Brain microvascular endothelial cell (primary cell): Measurements from ENCODE around the gene UBE2J2.

Experiments
- DNase-seq: peaks from one replicate; pipeline ENCODE4 v3.0.0-alpha.2; 2020
- H3K27ac ChIP-seq: fragments of 250-450 bp; sonication (Bioruptor Pico); 2 replicates; pipeline ENCODE4 v1.5.1; 2020; ENCODE audit warnings: mild to moderate bottlenecking, moderate library complexity
- H3K27me3 ChIP-seq: fragments of 250-450 bp; sonication (Bioruptor Pico); replicated peaks from 2 replicates; pipeline ENCODE4 v1.5.1; 2020; ENCODE audit warnings: mild to moderate bottlenecking
- H3K36me3 ChIP-seq: fragments of 250-450 bp; sonication (Bioruptor Pico); replicated peaks from 2 replicates; pipeline ENCODE4 v1.5.1; 2020; ENCODE audit warnings: mild to moderate bottlenecking
- H3K4me3 ChIP-seq: 2 replicates; pipeline ENCODE4 v1.5.1; 2011; ENCODE audit warnings: low read depth, mild to moderate bottlenecking, control low read depth, low read length, moderate library complexity
- in situ Hi-C: cut with HindIII; loops from 2 replicates; pipeline ENCODE4 v1.10.0; 2017; ENCODE audit warnings: low sequenced_read_pairs, low pct_ligation_motif_present
- TF ChIP-seq, protein P1 (sequence below): IDR thresholded peaks from 2 replicates; pipeline ENCODE4 v1.5.1; 2011; ENCODE audit warnings: low read depth, mild to moderate bottlenecking, moderate library complexity, low read length, control low read depth, inconsistent platforms; ENCODE audit errors: missing control alignments

UBE2J2 gene

GRCh38 chr1:1303736-1304135, 30.1 kb upstream of the UBE2J2 start:
- in situ Hi-C loops = no loop called here

DNA sequence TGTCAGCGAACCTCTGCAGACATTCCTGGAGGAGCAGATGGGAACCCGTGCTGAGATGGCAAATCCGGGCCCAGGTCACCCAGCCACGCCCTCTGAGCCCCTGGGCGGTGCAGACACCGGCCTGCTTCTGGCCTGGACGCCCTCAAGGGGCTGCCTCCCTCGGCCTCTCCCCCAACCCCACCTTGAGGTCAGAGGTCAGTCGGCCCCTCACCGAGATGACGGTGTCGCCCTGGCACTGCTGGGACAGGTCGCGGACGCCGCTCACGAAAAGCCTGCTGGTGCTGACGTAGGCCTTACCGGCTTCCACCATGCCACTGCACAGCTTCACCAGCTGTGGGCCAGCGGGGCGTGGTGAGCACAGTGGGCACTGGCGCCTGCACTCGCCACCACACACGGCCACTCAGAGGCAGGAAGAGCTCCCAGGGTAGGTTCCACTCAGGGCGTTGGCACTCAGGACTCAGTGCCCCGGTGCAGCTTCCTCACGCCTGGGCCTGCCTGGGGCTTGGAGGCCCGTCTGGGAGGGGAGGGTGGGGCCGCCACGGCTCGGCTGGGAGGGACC, 29.4 kb upstream of the UBE2J2 start:
- no peak for DNase-seq
- Histone ChIP-seq H3K36me3 (no peaks in the 10 kb centered on the region), H3K27me3 (no peaks in the 10 kb centered on the region), H3K27ac (no peak overlapping the region), H3K4me3 (no peak overlapping the region)
- in situ Hi-C loops = no loop called here
- TF ChIP-seq, protein P1, sequence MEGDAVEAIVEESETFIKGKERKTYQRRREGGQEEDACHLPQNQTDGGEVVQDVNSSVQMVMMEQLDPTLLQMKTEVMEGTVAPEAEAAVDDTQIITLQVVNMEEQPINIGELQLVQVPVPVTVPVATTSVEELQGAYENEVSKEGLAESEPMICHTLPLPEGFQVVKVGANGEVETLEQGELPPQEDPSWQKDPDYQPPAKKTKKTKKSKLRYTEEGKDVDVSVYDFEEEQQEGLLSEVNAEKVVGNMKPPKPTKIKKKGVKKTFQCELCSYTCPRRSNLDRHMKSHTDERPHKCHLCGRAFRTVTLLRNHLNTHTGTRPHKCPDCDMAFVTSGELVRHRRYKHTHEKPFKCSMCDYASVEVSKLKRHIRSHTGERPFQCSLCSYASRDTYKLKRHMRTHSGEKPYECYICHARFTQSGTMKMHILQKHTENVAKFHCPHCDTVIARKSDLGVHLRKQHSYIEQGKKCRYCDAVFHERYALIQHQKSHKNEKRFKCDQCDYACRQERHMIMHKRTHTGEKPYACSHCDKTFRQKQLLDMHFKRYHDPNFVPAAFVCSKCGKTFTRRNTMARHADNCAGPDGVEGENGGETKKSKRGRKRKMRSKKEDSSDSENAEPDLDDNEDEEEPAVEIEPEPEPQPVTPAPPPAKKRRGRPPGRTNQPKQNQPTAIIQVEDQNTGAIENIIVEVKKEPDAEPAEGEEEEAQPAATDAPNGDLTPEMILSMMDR = no peak

More at GRCh38 chr1:1303736-1304135, 30.1 kb upstream of the UBE2J2 start:
- Histone ChIP-seq H3K4me3 (no peak overlapping the region), H3K27me3 (no peaks in the 10 kb centered on the region), H3K36me3 (no peaks in the 10 kb centered on the region), H3K27ac (no peak overlapping the region)
- TF ChIP-seq, protein P1 = no peak
- DNase-seq = no peak

GRCh38 chr1:1302006-1302430, 28.4 kb upstream of the UBE2J2 start:
- Histone ChIP-seq H3K36me3 (no peaks in the 10 kb centered on the region), H3K27me3 (no peaks in the 10 kb centered on the region), H3K4me3 (no peak overlapping the region), H3K27ac (no peak overlapping the region)
- DNase-seq = no peak
- in situ Hi-C loops = no loop called here
- TF ChIP-seq, protein P1 = peak; percentile 74

DNA sequence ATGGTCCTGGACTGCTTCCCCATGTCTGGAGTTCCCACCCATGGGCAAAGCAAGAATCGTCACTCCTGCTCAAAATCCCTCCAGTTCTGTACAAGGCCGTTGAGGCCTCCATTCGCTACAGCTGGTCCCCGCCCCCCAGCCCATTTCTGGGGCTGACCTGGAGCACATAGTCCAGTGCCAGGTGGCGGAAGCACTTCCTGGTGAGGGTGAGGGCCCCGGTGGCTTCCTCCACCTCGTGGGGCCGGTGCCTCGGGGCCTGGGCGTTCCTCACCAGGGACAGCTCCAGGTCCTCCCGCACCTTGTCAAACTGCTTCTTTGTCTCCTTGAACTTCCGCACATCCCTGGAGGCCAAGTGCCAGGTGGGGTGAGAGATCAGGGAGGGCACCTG, 26.7 kb upstream of the UBE2J2 start:
- in situ Hi-C loops = no loop called here
- H3K27ac ChIP-seq = no peak overlapping the region
- TF ChIP-seq, protein P1 = no peak
- H3K36me3 ChIP-seq = peaks cover 2% of the 10 kb centered on the region
- no peak overlapping the region for H3K4me3 ChIP-seq
- H3K27me3 ChIP-seq = no peaks in the 10 kb centered on the region
- no peak for DNase-seq

DNA sequence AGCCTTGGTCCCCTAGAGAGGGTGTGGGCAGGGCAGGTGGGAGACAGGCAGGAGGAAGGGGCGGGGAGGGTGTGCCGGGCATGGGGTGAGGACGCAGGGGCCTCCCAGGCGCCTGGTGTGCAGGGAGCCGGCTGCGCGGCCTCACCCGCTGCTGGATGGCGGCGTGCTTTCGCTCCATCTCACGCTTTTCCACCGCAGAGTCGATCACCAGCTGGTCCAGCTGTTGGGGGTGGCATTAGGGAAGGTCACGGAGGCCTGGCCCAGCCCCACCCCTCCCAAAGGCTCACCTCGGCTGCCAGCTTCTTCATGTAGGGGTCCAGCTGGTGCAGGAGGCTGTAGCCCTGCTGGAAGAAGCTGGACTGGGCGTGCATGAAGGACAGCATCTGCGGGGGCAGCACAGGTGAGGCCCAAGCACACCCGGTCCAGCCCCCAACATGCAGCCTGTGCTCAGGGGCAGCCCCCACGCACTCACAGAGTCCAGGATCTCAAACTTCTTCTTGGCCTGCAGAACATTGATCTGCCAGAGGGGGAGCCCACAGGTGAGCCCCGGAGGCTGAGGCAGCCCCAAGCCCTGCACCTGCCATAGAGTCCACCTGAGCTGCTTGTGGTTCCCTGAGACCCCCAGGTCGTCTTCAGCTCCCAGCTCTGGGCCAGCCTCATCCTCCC, 26.2 kb upstream of the UBE2J2 start:
- in situ Hi-C loops = no loop called here
- H3K27ac ChIP-seq = no peak overlapping the region
- no peak for DNase-seq
- TF ChIP-seq, protein P1 = peak; percentile 65
- no peaks in the 10 kb centered on the region for H3K27me3 ChIP-seq
- H3K4me3 ChIP-seq = no peak overlapping the region
- peaks cover 2% of the 10 kb centered on the region for H3K36me3 ChIP-seq
